Transverse colon (tissue), 4 donors: ENCODE data around the gene MEF2A. TPM values are rescaled to one million over a fixed set of nuclear protein-coding genes. Genes with fewer than 3 reads are reported as not detected.

Experiments used
- DNase-seq: peaks from one replicate; pipeline ENCODE4 v3.0.0-alpha.2; 2019
- H3K27ac ChIP-seq, 4 donors: fragments of 200-600 bp; sonication (generic); 2 replicates each; pipeline ENCODE4 v1.5.1; 2016 to 2018; ENCODE audit warnings: inconsistent platforms in 4 of 4
- H3K27me3 ChIP-seq: fragments of 200-600 bp; sonication (generic); 2 replicates; pipeline ENCODE4 v1.5.1; 2017; ENCODE audit warnings: inconsistent platforms
- H3K36me3 ChIP-seq, 4 donors: fragments of 200-600 bp; sonication (generic); 2 replicates each; pipeline ENCODE4 v1.5.1; 2017 to 2019; ENCODE audit warnings: inconsistent platforms in 4 of 4
- H3K4me1 ChIP-seq, 4 donors: fragments of 200-600 bp; sonication (generic); 2 replicates each; pipeline ENCODE4 v1.5.1; 2017 to 2020; ENCODE audit warnings: inconsistent platforms in 4 of 4
- H3K4me3 ChIP-seq, 4 donors: fragments of 200-600 bp; sonication (generic); 1 replicate in 1 of 4; 2 replicates in 3 of 4; pipeline versions ENCODE4 v1.5.1 to v1.6.1; 2017 to 2019; ENCODE audit warnings: inconsistent platforms in 4 of 4
- H3K9me3 ChIP-seq, 2 donors: fragments of 200-600 bp; sonication (generic); 2 replicates each; pipeline ENCODE4 v1.5.1; 2017 to 2019; ENCODE audit warnings: inconsistent platforms in 2 of 2
- EP300 ChIP-seq: sonication (generic); formaldehyde crosslinking; IDR thresholded peaks from one replicate; pipeline ENCODE4 v1.6.1; 2017; ENCODE audit warnings: antibody characterized with exemption, low read depth
- POLR2A ChIP-seq: fragments of 450-650 bp; IDR thresholded peaks from one replicate; pipeline ENCODE4 v1.6.1; 2016; ENCODE audit warnings: antibody characterized with exemption, mild to moderate bottlenecking, moderate library complexity
- POLR2AphosphoS5 ChIP-seq, 3 donors: sonication (generic); formaldehyde crosslinking; IDR thresholded peaks; one replicate each; pipeline ENCODE4 v1.6.1; 2016; ENCODE audit warnings: antibody characterized with exemption in 3 of 3
- WGBS, 2 donors: methylation state at CpG; one replicate each; pipeline ENCODE4 v1.1.5; 2018; ENCODE audit warnings: low coverage in 1 of 2; 5-methylcytosine and 5-hydroxymethylcytosine counted together
- in situ Hi-C, 4 donors: fragments of 200-750 bp; cut with MboI; loops; one replicate each; pipeline versions ENCODE4 v1.15.0 to v1.15.1; 2017; ENCODE audit warnings: low sequenced_read_pairs in 3 of 4, low pct_ligation_motif_present in 1 of 4, low pct_unique_long_range_greater_than_20kb in 1 of 4
- intact Hi-C: fragments of 100-400 bp; cut with DNase I; formaldehyde crosslinking; loops from one replicate; pipeline ENCODE4 v1.15.1; 2023; ENCODE audit warnings: low total_unique reads
- total RNA-seq, 4 donors: library from RNA; depleted of rRNA; stranded (reverse); fragments of >200 nt; gene quantifications; one replicate each; pipeline ENCODE4 v1.1.0, GENCODE V29; 2016
- TF ChIP-seq, protein P1 (sequence below), 5 experiments: fragments of 200-600 bp in 3 of 5; fragments of 450-650 bp in 2 of 5; sonication (generic) in 3 of 5; IDR thresholded peaks; 1 replicate in 2 of 5; 2 replicates in 3 of 5; pipeline ENCODE4 v1.5.1; 2016 to 2017; ENCODE audit warnings: antibody characterized with exemption in 5 of 5, inconsistent platforms in 3 of 5, mild to moderate bottlenecking in 2 of 5, moderate library complexity in 1 of 5

The MEF2A gene
- total RNA-seq, 4 donors from 2014 or later, result 37.4 to 62.5 (median 51.8) TPM

DNA sequence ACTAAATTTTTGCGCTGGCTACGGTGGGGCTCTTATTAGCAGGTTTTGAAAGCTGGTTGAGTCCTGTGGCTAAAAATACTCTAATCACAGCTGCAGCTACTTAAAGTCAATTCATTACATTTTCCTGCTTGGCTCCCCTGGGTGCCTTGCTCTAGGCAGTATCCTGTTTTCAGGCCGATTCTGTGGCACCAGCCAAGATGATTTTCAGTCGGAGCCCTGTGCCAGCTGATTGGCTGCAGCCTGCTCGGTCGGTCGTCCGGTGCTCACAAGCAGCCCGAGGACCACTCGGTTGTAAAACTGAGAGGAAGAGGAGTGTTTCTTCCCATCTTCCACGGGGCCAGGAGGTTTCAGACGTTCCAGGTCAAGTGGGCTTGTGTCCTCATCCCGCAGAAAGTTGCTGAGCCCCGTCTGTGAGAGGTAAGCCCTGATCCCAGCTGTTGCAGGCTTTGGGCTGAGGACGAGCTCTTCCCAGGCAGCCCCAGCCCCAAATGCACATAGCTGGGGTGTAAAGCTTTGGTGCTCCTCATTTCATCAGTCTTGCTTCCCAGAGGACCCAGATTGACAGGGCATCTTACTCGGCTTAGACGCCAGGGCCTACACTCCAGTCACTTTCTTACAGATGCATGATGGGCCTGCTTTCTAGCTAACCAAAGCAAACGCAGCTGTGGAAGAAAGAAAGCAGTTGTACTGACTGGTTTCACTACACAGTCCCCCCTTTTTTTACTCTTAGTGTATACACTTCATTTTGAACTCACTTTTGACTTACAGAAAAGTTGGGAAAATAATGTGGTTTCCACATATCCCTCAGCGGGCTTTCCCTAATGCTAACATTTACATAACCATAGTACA is 151.6 kb downstream of the MEF2A start:
- Histone ChIP-seq H3K36me3 (peaks cover 0 to 12% (median 2%) of the 10 kb centered on the region in 4 donors), H3K9me3 (no peaks in the 10 kb centered on the region), H3K27me3 (no peaks in the 10 kb centered on the region), H3K4me3 (no peak overlapping the region), H3K4me1 (peaks cover 2 to 14% (median 7%) of the 10 kb centered on the region in 4 donors), H3K27ac (peak overlapping the region in 3 of 4 donors; percentile 36 to 59 (median 38))
- no peak for DNase-seq
- no peak for TF ChIP-seq EP300
- TF ChIP-seq POLR2AphosphoS5 (IDR thresholded peaks at IDR 0.05), result no peak
- no peak for TF ChIP-seq POLR2A
- TF ChIP-seq, protein P1, sequence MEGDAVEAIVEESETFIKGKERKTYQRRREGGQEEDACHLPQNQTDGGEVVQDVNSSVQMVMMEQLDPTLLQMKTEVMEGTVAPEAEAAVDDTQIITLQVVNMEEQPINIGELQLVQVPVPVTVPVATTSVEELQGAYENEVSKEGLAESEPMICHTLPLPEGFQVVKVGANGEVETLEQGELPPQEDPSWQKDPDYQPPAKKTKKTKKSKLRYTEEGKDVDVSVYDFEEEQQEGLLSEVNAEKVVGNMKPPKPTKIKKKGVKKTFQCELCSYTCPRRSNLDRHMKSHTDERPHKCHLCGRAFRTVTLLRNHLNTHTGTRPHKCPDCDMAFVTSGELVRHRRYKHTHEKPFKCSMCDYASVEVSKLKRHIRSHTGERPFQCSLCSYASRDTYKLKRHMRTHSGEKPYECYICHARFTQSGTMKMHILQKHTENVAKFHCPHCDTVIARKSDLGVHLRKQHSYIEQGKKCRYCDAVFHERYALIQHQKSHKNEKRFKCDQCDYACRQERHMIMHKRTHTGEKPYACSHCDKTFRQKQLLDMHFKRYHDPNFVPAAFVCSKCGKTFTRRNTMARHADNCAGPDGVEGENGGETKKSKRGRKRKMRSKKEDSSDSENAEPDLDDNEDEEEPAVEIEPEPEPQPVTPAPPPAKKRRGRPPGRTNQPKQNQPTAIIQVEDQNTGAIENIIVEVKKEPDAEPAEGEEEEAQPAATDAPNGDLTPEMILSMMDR (IDR thresholded peaks at IDR 0.05), result no peak
- intact Hi-C loops (no loop called here), in situ Hi-C loops (loop anchor here in 2 of 4 donors (25.0 kb wide), 2 partner anchors 305 to 430 kb away; no protein-coding TSS in a partner anchor)
- WGBS, 2 donors, result 67 to 85% methylated on average over 3 to 19 of the region's 19 CpGs

DNA sequence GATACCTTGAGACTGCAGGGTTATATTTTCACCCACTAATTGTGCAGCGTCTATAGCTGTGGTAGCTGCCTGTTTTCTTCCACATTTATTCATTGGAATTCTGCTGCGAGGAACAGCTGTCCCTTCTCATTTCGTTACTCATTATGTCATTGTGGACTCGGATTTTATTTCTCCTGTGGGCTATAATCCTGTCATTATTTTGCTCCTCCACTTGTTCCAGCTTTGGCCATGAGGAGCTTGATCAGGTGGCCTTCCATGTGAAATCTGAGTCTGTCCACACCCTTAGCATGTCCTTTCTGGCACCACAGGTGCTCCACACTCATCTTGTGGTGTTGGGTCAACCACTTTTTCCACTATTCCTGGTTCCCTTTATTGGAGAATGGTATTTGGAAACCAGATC is 152.6 kb downstream of the MEF2A start:
- intact Hi-C loops, result no loop called here
- no peak for TF ChIP-seq EP300
- Histone ChIP-seq H3K27me3 (no peaks in the 10 kb centered on the region), H3K9me3 (no peaks in the 10 kb centered on the region), H3K36me3 (peaks cover 0 to 1% (median 0%) of the 10 kb centered on the region in 4 donors), H3K4me3 (no peak overlapping the region), H3K27ac (no peak overlapping the region), H3K4me1 (peaks cover 2 to 14% (median 7%) of the 10 kb centered on the region in 4 donors)
- 81 to 82% methylated on average over 4 of the region's 4 CpGs for WGBS, 2 donors
- no peak for DNase-seq
- in situ Hi-C loops, result loop anchor here in 2 of 4 donors (25.0 kb wide), 2 partner anchors 306 to 431 kb away; no protein-coding TSS in a partner anchor

DNA sequence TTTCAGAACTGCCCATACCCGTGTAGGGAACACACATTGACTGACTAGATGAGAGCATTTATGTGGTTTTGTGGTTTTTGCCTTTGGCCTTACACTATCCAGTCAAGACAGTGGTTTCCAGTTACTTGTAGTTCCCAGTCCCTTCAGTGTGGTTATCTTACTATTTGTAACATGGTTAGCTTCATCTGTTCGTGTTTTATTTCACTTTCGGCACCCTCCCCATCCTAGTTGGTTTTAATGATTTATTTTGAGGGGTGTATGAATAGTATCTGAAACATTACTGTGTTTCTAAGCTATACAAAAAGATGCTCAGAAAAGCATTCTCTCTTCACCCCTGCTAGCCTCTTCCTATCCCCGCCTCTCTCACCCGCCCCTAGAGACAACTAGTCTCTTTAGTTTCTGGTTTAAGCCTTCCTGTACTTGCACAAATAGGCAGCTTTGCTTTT is 153.3 kb downstream of the MEF2A start:
- no peaks in the 10 kb centered on the region for H3K36me3 ChIP-seq
- in situ Hi-C loops (loop anchor here in 2 of 4 donors (25.0 kb wide), 2 partner anchors 307 to 432 kb away; no protein-coding TSS in a partner anchor), intact Hi-C loops (no loop called here)
- H3K4me1 ChIP-seq, result peaks cover 2 to 14% (median 7%) of the 10 kb centered on the region in 4 donors
- no peaks in the 10 kb centered on the region for H3K27me3 ChIP-seq
- H3K27ac ChIP-seq, result no peak overlapping the region
- 78 to 91% methylated on average over 4 to 5 of the region's 5 CpGs for WGBS, 2 donors
- no peaks in the 10 kb centered on the region for H3K9me3 ChIP-seq
- DNase-seq, result no peak
- no peak for TF ChIP-seq POLR2A
- TF ChIP-seq, protein P1 (IDR thresholded peaks at IDR 0.05), result no peak
- TF ChIP-seq EP300, result no peak
- TF ChIP-seq POLR2AphosphoS5 (IDR thresholded peaks at IDR 0.05), result no peak
- H3K4me3 ChIP-seq, result no peak overlapping the region

DNA sequence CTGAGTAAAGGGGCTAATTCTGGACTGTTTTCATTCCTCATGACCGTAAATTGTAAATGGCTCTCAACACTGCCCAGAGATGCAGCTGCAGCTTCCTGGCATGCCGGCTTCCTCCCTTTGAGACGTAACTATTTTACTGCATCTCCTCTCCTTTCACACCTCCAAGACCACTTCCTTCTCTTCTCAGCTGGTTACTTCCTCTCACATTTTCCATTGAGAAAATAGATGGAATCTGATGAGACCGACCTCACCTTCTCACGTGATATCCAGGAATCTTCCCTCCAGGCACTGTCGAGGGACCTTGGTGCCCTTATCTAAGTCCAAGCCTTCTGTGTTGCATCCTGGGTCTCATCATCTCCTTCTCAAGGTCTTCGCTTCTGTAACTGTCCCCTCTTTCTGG is 154.7 kb downstream of the MEF2A start:
- in situ Hi-C loops (loop anchor here in 2 of 4 donors (25.0 kb wide), 2 partner anchors 308 to 433 kb away; no protein-coding TSS in a partner anchor), intact Hi-C loops (no loop called here)
- no peaks in the 10 kb centered on the region for H3K36me3 ChIP-seq
- H3K27ac ChIP-seq, result no peak overlapping the region
- H3K4me3 ChIP-seq, result no peak overlapping the region
- TF ChIP-seq, protein P1 (IDR thresholded peaks at IDR 0.05), result no peak
- TF ChIP-seq EP300, result no peak
- no peak for TF ChIP-seq POLR2A
- no peak for TF ChIP-seq POLR2AphosphoS5 (IDR thresholded peaks at IDR 0.05)
- peaks cover 2 to 14% (median 7%) of the 10 kb centered on the region in 4 donors for H3K4me1 ChIP-seq
- no peaks in the 10 kb centered on the region for H3K27me3 ChIP-seq
- no peaks in the 10 kb centered on the region for H3K9me3 ChIP-seq
- no peak for DNase-seq
- 73 to 79% methylated on average over 2 to 7 of the region's 7 CpGs for WGBS, 2 donors
